ENCODE data around the gene F2RL2. TPM values are rescaled to one million over a fixed set of nuclear protein-coding genes. Genes with fewer than 3 reads are reported as not detected.

F2RL2 gene
- total RNA-seq: 0.10 TPM

GRCh38 chr5:76622973-76623596 lies at the start of gene F2RL2:
Gene F2RL2, minus strand, starts transcription at chr5:76623403. Its CDS starts 173 bp downstream, at chr5:76623230.
- H3K4me1 ChIP-seq (ENCODE audit: insufficient read depth, low read length): peaks cover 5% of the 10 kb centered on the region
- no peak within 1 kb of the TSS for H3K4me3 ChIP-seq (ENCODE audit: low read length)
- H3K27me3 ChIP-seq (ENCODE audit: insufficient read depth, low read length): no peaks in the 10 kb centered on the region
- H3K9me3 ChIP-seq (ENCODE audit: low read depth, low read length): no peaks in the 10 kb centered on the region

GRCh38 chr5:76672242-76672641 lies 49.0 kb upstream of the F2RL2 start:
- H3K27me3 ChIP-seq (ENCODE audit: insufficient read depth, low read length): no peaks in the 10 kb centered on the region
- no peak overlapping the region for H3K4me3 ChIP-seq (ENCODE audit: low read length)
- no peaks in the 10 kb centered on the region for H3K9me3 ChIP-seq (ENCODE audit: low read depth, low read length)

GRCh38 chr5:76670508-76670907 lies 47.3 kb upstream of the F2RL2 start:
- H3K27me3 ChIP-seq (ENCODE audit: insufficient read depth, low read length): no peaks in the 10 kb centered on the region
- no peaks in the 10 kb centered on the region for H3K9me3 ChIP-seq (ENCODE audit: low read depth, low read length)
- H3K4me3 ChIP-seq (ENCODE audit: low read length): no peak overlapping the region
- no peaks in the 10 kb centered on the region for H3K4me1 ChIP-seq (ENCODE audit: insufficient read depth, low read length)

More at GRCh38 chr5:76672242-76672641, 49.0 kb upstream of the F2RL2 start:
- no peaks in the 10 kb centered on the region for H3K4me1 ChIP-seq (ENCODE audit: insufficient read depth, low read length)

- Histone ChIP-seq H3K4me3 (ENCODE audit: low read length) (no peak overlapping the region), H3K4me1 (ENCODE audit: insufficient read depth, low read length) (no peaks in the 10 kb centered on the region), H3K27me3 (ENCODE audit: insufficient read depth, low read length) (no peaks in the 10 kb centered on the region), H3K9me3 (ENCODE audit: low read depth, low read length) (no peaks in the 10 kb centered on the region)
Measured at GRCh38 chr5:76669245-76669644, 46.0 kb upstream of the F2RL2 start.

GRCh38 chr5:76667495-76667894 lies 44.3 kb upstream of the F2RL2 start:
- Histone ChIP-seq H3K9me3 (ENCODE audit: low read depth, low read length) (no peaks in the 10 kb centered on the region), H3K4me3 (ENCODE audit: low read length) (no peak overlapping the region), H3K4me1 (ENCODE audit: insufficient read depth, low read length) (no peaks in the 10 kb centered on the region), H3K27me3 (ENCODE audit: insufficient read depth, low read length) (no peaks in the 10 kb centered on the region)

- Histone ChIP-seq H3K4me3 (ENCODE audit: low read length) (no peak overlapping the region), H3K9me3 (ENCODE audit: low read depth, low read length) (no peaks in the 10 kb centered on the region), H3K4me1 (ENCODE audit: insufficient read depth, low read length) (no peaks in the 10 kb centered on the region), H3K27me3 (ENCODE audit: insufficient read depth, low read length) (no peaks in the 10 kb centered on the region)
Measured at GRCh38 chr5:76664079-76664478, 40.9 kb upstream of the F2RL2 start.

- Histone ChIP-seq H3K9me3 (ENCODE audit: low read depth, low read length) (no peaks in the 10 kb centered on the region), H3K27me3 (ENCODE audit: insufficient read depth, low read length) (no peaks in the 10 kb centered on the region), H3K4me3 (ENCODE audit: low read length) (no peak overlapping the region), H3K4me1 (ENCODE audit: insufficient read depth, low read length) (no peaks in the 10 kb centered on the region)
Measured at GRCh38 chr5:76663573-76663972, 40.4 kb upstream of the F2RL2 start.

GRCh38 chr5:76662521-76662920 lies 39.3 kb upstream of the F2RL2 start:
- Histone ChIP-seq H3K4me1 (ENCODE audit: insufficient read depth, low read length) (no peaks in the 10 kb centered on the region), H3K9me3 (ENCODE audit: low read depth, low read length) (no peaks in the 10 kb centered on the region), H3K27me3 (ENCODE audit: insufficient read depth, low read length) (no peaks in the 10 kb centered on the region), H3K4me3 (ENCODE audit: low read length) (no peak overlapping the region)

GRCh38 chr5:76660360-76660759 lies 37.2 kb upstream of the F2RL2 start:
- H3K4me1 ChIP-seq (ENCODE audit: insufficient read depth, low read length): no peaks in the 10 kb centered on the region
- H3K9me3 ChIP-seq (ENCODE audit: low read depth, low read length): no peaks in the 10 kb centered on the region
- H3K27me3 ChIP-seq (ENCODE audit: insufficient read depth, low read length): no peaks in the 10 kb centered on the region
- H3K4me3 ChIP-seq (ENCODE audit: low read length): no peak overlapping the region

- no peaks in the 10 kb centered on the region for H3K27me3 ChIP-seq (ENCODE audit: insufficient read depth, low read length)
- no peaks in the 10 kb centered on the region for H3K9me3 ChIP-seq (ENCODE audit: low read depth, low read length)
- H3K4me1 ChIP-seq (ENCODE audit: insufficient read depth, low read length): no peaks in the 10 kb centered on the region
- H3K4me3 ChIP-seq (ENCODE audit: low read length): no peak overlapping the region
Measured at GRCh38 chr5:76657683-76658311, 34.6 kb upstream of the F2RL2 start.

- H3K9me3 ChIP-seq (ENCODE audit: low read depth, low read length): no peaks in the 10 kb centered on the region
- H3K27me3 ChIP-seq (ENCODE audit: insufficient read depth, low read length): no peaks in the 10 kb centered on the region
- no peaks in the 10 kb centered on the region for H3K4me1 ChIP-seq (ENCODE audit: insufficient read depth, low read length)
- no peak overlapping the region for H3K4me3 ChIP-seq (ENCODE audit: low read length)
Measured at GRCh38 chr5:76657091-76657490, 33.9 kb upstream of the F2RL2 start.

GRCh38 chr5:76652809-76653414 lies 29.7 kb upstream of the F2RL2 start:
- Histone ChIP-seq H3K4me3 (ENCODE audit: low read length) (no peak overlapping the region), H3K9me3 (ENCODE audit: low read depth, low read length) (peaks cover 14% of the 10 kb centered on the region), H3K27me3 (ENCODE audit: insufficient read depth, low read length) (no peaks in the 10 kb centered on the region), H3K4me1 (ENCODE audit: insufficient read depth, low read length) (no peaks in the 10 kb centered on the region)

GRCh38 chr5:76649140-76649539 lies 25.9 kb upstream of the F2RL2 start:
- H3K4me1 ChIP-seq (ENCODE audit: insufficient read depth, low read length): no peaks in the 10 kb centered on the region
- H3K4me3 ChIP-seq (ENCODE audit: low read length): no peak overlapping the region
- H3K9me3 ChIP-seq (ENCODE audit: low read depth, low read length): peaks cover 16% of the 10 kb centered on the region
- no peaks in the 10 kb centered on the region for H3K27me3 ChIP-seq (ENCODE audit: insufficient read depth, low read length)

- no peaks in the 10 kb centered on the region for H3K27me3 ChIP-seq (ENCODE audit: insufficient read depth, low read length)
- H3K9me3 ChIP-seq (ENCODE audit: low read depth, low read length): peaks cover 7% of the 10 kb centered on the region
- H3K4me1 ChIP-seq (ENCODE audit: insufficient read depth, low read length): peaks cover 5% of the 10 kb centered on the region
- H3K4me3 ChIP-seq (ENCODE audit: low read length): no peak overlapping the region
Measured at GRCh38 chr5:76643371-76643770, 20.2 kb upstream of the F2RL2 start.

- peaks cover 9% of the 10 kb centered on the region for H3K4me1 ChIP-seq (ENCODE audit: insufficient read depth, low read length)
- H3K27me3 ChIP-seq (ENCODE audit: insufficient read depth, low read length): no peaks in the 10 kb centered on the region
- no peak overlapping the region for H3K4me3 ChIP-seq (ENCODE audit: low read length)
Measured at GRCh38 chr5:76642390-76643040, 19.3 kb upstream of the F2RL2 start.

More at GRCh38 chr5:76642390-76643040, 19.3 kb upstream of the F2RL2 start:
- H3K9me3 ChIP-seq (ENCODE audit: low read depth, low read length): no peaks in the 10 kb centered on the region
